Measurements from ENCODE around the gene ZNF76. TPM values are rescaled to one million over a fixed set of nuclear protein-coding genes. Genes with fewer than 3 reads are reported as not detected.

ZNF76 gene
- total and polyA plus RNA-seq, 2 of the 8 experiments (the other 6 are each of a cell fraction or from before 2014, with no cell fraction given) = 17.9 to 23.9 TPM

- TF ChIP-seq RAD21 (IDR thresholded peaks at IDR 0.05 in 1 of 2, conservative IDR thresholded peaks at IDR 0.05 in 1 of 2; ENCODE audit: low read depth in 2 of 2, low read length in 2 of 2) = no peak
- TF ChIP-seq NRF1 (IDR thresholded peaks at IDR 0.05; ENCODE audit: low read depth, low read length) = no peak
Measured at GRCh38 chr6:35295036-35295435, 35.5 kb downstream of the ZNF76 start (continued).
